PC-3 (cell line): ENCODE measurements around the gene USP46. TPM values are rescaled to one million over a fixed set of nuclear protein-coding genes. Genes with fewer than 3 reads are reported as not detected.

Source experiments
- ATAC-seq: fragments of 200-7000 bp; cut with Tn5 transposase; 2 replicates; pipeline ENCODE4 v1.9.1; 2020; ENCODE audit warnings: mild to moderate bottlenecking, moderate library complexity
- BruUV-seq: library from RNA; stranded (reverse); fragments of 400-500 nt; replicated peaks from 2 replicates; lab custom pipeline; 2021; lab: Mats Ljungman, UMichigan
- CTCF ChIA-PET: fragments of 300-600 bp; sonication (Branson Sonifier 250); formaldehyde crosslinking; loops from one replicate; lab custom pipeline; 2022; ENCODE audit warnings: antibody characterized with exemption; lab: Charles Lee
- POLR2A ChIA-PET: fragments of 300-600 bp; sonication (Branson Sonifier 250); formaldehyde crosslinking; loops from one replicate; lab custom pipeline; 2022; ENCODE audit warnings: antibody characterized with exemption; ENCODE audit not compliant: unreplicated experiment; lab: Charles Lee
- DNase-seq: peaks from one replicate; pipeline ENCODE4 v3.0.0-alpha.2; 2015
- H2AFZ ChIP-seq: fragments of 300-600 bp; sonication (generic); 2 replicates; pipeline ENCODE4 v1.6.0; 2016; ENCODE audit warnings: antibody characterized with exemption, low read length
- H3F3A ChIP-seq: fragments of 300-600 bp; sonication (generic); one replicate; pipeline ENCODE4 v1.6.0; 2017; ENCODE audit warnings: antibody characterized with exemption, low read length, control low read depth, mild to moderate bottlenecking; ENCODE audit not compliant: unreplicated experiment
- H3K27ac ChIP-seq: fragments of 300-600 bp; sonication (generic); 2 replicates; pipeline ENCODE4 v1.5.1; 2016; ENCODE audit warnings: mild to moderate bottlenecking, low read length
- H3K27me3 ChIP-seq: fragments of 300-600 bp; sonication (generic); 2 replicates; pipeline ENCODE4 v1.6.1; 2016; ENCODE audit warnings: low read length, mixed read lengths
- H3K36me3 ChIP-seq: fragments of 300-600 bp; sonication (generic); 2 replicates; pipeline ENCODE4 v1.6.1; 2016; ENCODE audit warnings: low read depth, mixed run types, low read length, mixed read lengths
- H3K4me1 ChIP-seq: fragments of 300-600 bp; sonication (generic); 2 replicates; pipeline ENCODE4 v1.5.1; 2016; ENCODE audit warnings: low read length; ENCODE audit not compliant: insufficient read depth
- H3K4me2 ChIP-seq: fragments of 300-600 bp; sonication (generic); 2 replicates; pipeline ENCODE4 v1.6.0; 2016; ENCODE audit warnings: low read length
- H3K4me3 ChIP-seq: fragments of 300-600 bp; sonication (generic); 2 replicates; pipeline ENCODE4 v1.5.1; 2016; ENCODE audit warnings: mild to moderate bottlenecking, low read length, mixed read lengths
- H3K79me2 ChIP-seq: fragments of 300-600 bp; sonication (generic); 2 replicates; pipeline ENCODE4 v1.6.1; 2017; ENCODE audit warnings: low read length, mixed read lengths
- H3K9ac ChIP-seq: fragments of 300-600 bp; sonication (generic); 2 replicates; pipeline ENCODE4 v1.6.0; 2016; ENCODE audit warnings: mild to moderate bottlenecking, low read length
- H3K9me2 ChIP-seq: fragments of 300-600 bp; sonication (generic); replicated peaks from 2 replicates; pipeline ENCODE4 v1.6.1; 2016; ENCODE audit warnings: mixed run types, low read length, mixed read lengths
- H3K9me3 ChIP-seq: fragments of 300-600 bp; sonication (generic); 2 replicates; pipeline ENCODE4 v1.6.1; 2016; ENCODE audit warnings: low read length, mixed read lengths
- H4K20me1 ChIP-seq: fragments of 300-600 bp; sonication (generic); 2 replicates; pipeline ENCODE4 v1.6.1; 2016; ENCODE audit warnings: low read length, mixed read lengths
- CTCF ChIP-seq: fragments of 300-600 bp; sonication (generic); conservative IDR thresholded peaks from 2 replicates; pipeline ENCODE4 v1.5.1; 2017; ENCODE audit warnings: antibody characterized with exemption, low read depth, mild to moderate bottlenecking, low read length
- EZH2 ChIP-seq: fragments of 300-600 bp; sonication (generic); IDR thresholded peaks from one replicate; pipeline ENCODE4 v1.6.1; 2017; ENCODE audit warnings: antibody characterized with exemption, mild to moderate bottlenecking, low read length; ENCODE audit not compliant: unreplicated experiment
- EZH2phosphoT487 ChIP-seq: fragments of 300-600 bp; sonication (generic); IDR thresholded peaks from 2 replicates; pipeline ENCODE4 v1.6.1; 2018; ENCODE audit warnings: mild to moderate bottlenecking, antibody characterized with exemption, low read length, borderline replicate concordance
- intact Hi-C: fragments of 100-400 bp; cut with micrococcal nuclease; formaldehyde crosslinking; loops from 2 replicates; pipeline ENCODE4 v1.9.0; 2023
- total RNA-seq: library from RNA; depleted of rRNA; stranded (reverse); fragments of >200 nt; gene quantifications from 2 replicates; pipeline ENCODE4 v1.2.3, GENCODE V29; 2014

The USP46 gene
- total RNA-seq, 1 experiment from 2014 or later, result 9.4 TPM

- Histone ChIP-seq H3K27me3 (no peaks in the 10 kb centered on the region), H3F3A (no peaks in the 10 kb centered on the region), H3K79me2 (no peaks in the 10 kb centered on the region), H2AFZ (no peak overlapping the region), H4K20me1 (no peaks in the 10 kb centered on the region), H3K36me3 (no peaks in the 10 kb centered on the region), H3K9me2 (no peaks in the 10 kb centered on the region), H3K9ac (no peak overlapping the region), H3K4me3 (no peak overlapping the region), H3K4me2 (no peak overlapping the region), H3K9me3 (no peaks in the 10 kb centered on the region), H3K27ac (no peak overlapping the region), H3K4me1 (no peaks in the 10 kb centered on the region)
- POLR2A ChIA-PET, result no interaction called here
- CTCF ChIA-PET, result no interaction called here
- intact Hi-C loops, result no loop called here
- ATAC-seq (no peak), DNase-seq (no peak)
- BruUV-seq, result no TSS peak
- TF ChIP-seq EZH2 (no peak), CTCF (no peak), EZH2phosphoT487 (no peak)
Observed at GRCh38 chr4:52675111-52675510, 16.0 kb upstream of the USP46 start.

GRCh38 chr4:52670739-52671138, 11.6 kb upstream of the USP46 start:
- DNase-seq (no peak), ATAC-seq (peak; percentile 50; the same call in 1 of the 2 replicates)
- no peak overlapping the region for H3K9ac ChIP-seq
- H3F3A ChIP-seq, result no peaks in the 10 kb centered on the region
- H3K27me3 ChIP-seq, result no peaks in the 10 kb centered on the region
- no peaks in the 10 kb centered on the region for H4K20me1 ChIP-seq
- no peaks in the 10 kb centered on the region for H3K79me2 ChIP-seq
- H3K4me1 ChIP-seq, result no peaks in the 10 kb centered on the region
- H3K9me2 ChIP-seq, result no peaks in the 10 kb centered on the region
- no peaks in the 10 kb centered on the region for H3K9me3 ChIP-seq
- BruUV-seq, result no TSS peak
- ChIA-PET POLR2A (no interaction called here), CTCF (no interaction called here)
- intact Hi-C loops, result no loop called here
- no peak overlapping the region for H3K27ac ChIP-seq
- no peaks in the 10 kb centered on the region for H3K36me3 ChIP-seq
- no peak overlapping the region for H3K4me2 ChIP-seq
- TF ChIP-seq EZH2phosphoT487 (no peak), CTCF (peak; percentile 36)
- H2AFZ ChIP-seq, result no peak overlapping the region
- H3K4me3 ChIP-seq, result no peak overlapping the region

- no peaks in the 10 kb centered on the region for H3K36me3 ChIP-seq
- H3K4me1 ChIP-seq, result no peaks in the 10 kb centered on the region
- POLR2A ChIA-PET, result no interaction called here
- H3K9me3 ChIP-seq, result no peaks in the 10 kb centered on the region
- no peaks in the 10 kb centered on the region for H3K27me3 ChIP-seq
- no peaks in the 10 kb centered on the region for H3K9me2 ChIP-seq
- no peaks in the 10 kb centered on the region for H3F3A ChIP-seq
- no peak overlapping the region for H3K27ac ChIP-seq
- DNase-seq (no peak), ATAC-seq (no peak)
- no TSS peak for BruUV-seq
- intact Hi-C loops, result no loop called here
- H3K79me2 ChIP-seq, result no peaks in the 10 kb centered on the region
- H4K20me1 ChIP-seq, result no peaks in the 10 kb centered on the region
- H3K9ac ChIP-seq, result no peak overlapping the region
- no peak overlapping the region for H3K4me3 ChIP-seq
- no peak for TF ChIP-seq EZH2
- no peak for TF ChIP-seq EZH2phosphoT487
- TF ChIP-seq CTCF, result no peak
- H2AFZ ChIP-seq, result no peak overlapping the region
- no peak overlapping the region for H3K4me2 ChIP-seq
- CTCF ChIA-PET, result no interaction called here
Observed at GRCh38 chr4:52670121-52670520, 11.0 kb upstream of the USP46 start.
